GM12874 (cell line): ENCODE results near the gene CTDSP2.

Source experiments
- TF ChIP-seq, protein P1 (sequence below): IDR thresholded peaks from 2 replicates; pipeline ENCODE4 v1.5.1; 2011; ENCODE audit warnings: low read depth, mild to moderate bottlenecking, control low read depth, low read length, moderate library complexity; ENCODE audit not compliant: insufficient read depth

The CTDSP2 gene

DNA sequence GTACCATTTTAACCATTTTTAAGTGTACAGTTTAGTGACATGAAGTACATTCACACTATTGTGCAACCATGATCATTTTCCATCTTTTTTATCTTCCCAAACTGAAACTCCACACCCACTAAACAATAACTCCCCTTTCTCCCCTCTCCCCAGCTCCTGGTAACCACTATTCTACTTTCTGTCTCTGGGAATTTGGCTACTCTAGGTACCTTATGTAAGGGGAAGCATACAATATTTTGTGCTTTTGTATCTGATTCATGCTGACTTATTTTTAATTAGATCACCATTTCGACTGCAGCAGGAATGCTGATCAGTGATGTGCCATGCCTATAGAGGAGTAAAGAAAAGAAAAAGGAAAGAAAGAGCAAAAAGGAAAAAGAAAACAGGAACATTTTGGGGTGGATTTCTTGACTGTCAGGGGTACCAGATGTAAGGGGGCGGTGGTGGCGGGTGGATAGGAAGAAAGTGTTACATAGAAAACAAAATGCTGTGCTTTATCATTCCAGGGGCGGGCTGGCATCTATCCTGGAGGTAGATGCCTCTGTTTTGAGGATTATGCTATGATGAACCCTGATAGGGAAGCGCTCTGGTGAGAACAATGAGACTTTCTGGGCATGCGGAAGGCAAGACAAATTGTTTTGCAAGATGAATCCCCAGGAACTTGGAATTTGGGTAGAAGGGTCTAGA lies 45.2 kb upstream of the CTDSP2 start:
- TF ChIP-seq, protein P1, sequence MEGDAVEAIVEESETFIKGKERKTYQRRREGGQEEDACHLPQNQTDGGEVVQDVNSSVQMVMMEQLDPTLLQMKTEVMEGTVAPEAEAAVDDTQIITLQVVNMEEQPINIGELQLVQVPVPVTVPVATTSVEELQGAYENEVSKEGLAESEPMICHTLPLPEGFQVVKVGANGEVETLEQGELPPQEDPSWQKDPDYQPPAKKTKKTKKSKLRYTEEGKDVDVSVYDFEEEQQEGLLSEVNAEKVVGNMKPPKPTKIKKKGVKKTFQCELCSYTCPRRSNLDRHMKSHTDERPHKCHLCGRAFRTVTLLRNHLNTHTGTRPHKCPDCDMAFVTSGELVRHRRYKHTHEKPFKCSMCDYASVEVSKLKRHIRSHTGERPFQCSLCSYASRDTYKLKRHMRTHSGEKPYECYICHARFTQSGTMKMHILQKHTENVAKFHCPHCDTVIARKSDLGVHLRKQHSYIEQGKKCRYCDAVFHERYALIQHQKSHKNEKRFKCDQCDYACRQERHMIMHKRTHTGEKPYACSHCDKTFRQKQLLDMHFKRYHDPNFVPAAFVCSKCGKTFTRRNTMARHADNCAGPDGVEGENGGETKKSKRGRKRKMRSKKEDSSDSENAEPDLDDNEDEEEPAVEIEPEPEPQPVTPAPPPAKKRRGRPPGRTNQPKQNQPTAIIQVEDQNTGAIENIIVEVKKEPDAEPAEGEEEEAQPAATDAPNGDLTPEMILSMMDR = no peak

DNA sequence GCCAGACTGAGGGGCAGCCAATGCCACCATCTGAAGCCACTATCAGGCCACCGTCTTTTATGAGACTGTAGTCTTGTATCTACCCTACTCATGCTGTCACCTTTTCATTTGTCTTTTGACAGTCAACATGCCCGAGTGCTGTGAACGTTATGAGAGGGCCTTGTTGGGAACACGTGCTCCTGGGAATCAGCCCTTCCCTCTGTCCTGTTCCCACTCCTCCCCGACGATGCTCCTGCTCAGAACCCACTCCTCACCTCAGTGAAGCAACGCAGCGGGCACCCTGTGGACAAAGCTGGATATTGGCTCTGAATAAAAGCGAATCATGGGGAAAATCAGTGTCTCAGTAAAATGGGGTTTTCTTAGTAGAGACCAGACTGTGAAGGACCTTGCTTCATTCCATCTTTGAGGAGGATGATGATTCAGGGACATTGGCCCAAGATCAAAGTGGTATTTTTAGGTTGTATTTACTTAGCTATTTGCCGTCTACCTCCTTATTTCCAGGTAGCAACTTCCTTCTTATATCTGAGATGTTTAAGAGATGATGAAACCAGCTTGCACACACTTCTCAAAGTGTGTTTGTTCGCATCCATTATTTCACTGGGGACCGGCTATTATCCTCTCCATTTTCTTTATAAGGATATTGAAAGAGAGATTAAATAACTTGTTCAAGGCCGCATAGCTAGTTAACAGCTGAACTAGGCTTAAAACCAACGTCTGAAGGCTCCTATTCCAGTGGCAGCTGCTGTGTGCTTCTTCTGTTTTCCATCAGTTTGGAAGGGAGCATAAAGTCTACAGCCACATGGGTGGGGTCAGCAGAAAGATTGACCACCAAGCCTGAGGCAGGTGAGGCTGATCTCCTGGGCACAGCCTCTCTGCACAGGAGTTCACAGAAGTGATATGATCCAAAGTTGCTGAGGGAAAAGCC lies 43.9 kb upstream of the CTDSP2 start:
- TF ChIP-seq, protein P1 = no peak

DNA sequence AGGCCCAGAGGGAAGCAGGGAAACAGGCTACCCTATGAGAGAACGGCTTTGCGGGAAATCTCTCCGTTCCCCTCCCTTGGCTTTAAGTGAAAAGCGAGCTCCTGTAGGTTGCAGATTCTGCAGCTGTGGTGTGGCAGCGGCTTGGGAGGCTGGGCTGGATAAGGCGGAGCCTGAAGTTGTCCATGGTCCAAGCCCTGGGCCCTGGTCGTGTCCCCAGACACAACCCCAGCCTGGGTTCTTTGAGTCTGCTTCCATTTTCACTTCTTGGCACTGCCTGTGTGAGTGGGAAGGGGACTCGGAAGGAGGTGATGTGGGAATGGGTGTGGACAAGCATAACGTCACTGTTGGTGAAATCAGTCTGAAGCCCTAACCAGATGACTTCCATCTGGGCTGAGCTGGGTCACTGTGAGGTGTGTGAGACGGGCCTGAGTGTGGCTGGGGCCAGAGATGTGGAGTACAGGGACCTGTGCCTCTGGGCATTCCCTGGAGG lies 43.0 kb upstream of the CTDSP2 start:
- TF ChIP-seq, protein P1 = no peak

DNA sequence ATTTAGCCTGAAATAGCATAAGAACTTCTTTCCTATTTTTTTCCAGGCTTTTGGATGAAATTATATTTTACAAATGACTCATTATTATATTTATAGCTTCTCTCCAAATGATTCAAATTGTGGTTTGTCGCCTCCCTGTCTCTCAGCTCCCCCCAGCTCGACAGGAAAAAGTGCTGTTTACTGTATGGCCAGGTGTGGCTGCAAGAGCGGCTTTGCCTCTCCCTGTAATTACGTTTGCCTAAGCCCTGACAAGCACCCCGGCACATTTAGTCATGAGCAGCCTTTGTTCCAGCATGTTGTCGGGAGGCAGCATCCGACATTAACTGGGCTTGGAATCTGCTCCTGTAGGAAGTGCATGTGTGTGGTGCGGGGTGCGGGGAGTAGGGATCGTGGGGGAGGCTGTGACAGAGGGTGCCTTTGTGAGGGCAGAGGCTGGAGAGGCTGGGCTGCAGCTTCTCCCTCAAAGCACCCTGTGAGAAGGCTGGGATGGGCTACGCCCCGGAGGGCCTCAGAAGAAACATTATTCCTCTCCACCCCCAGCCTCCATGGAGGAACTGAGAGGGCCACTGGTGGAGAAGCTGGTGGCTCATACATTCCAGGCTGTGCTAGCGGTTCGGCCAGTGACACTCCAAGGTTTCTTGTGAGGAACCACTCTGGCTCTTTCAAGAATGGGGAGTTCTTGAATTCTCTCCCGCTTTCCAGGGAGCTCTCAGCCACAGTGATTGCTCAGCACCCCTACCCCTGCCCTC lies 42.1 kb upstream of the CTDSP2 start:
- TF ChIP-seq, protein P1 = no peak

DNA sequence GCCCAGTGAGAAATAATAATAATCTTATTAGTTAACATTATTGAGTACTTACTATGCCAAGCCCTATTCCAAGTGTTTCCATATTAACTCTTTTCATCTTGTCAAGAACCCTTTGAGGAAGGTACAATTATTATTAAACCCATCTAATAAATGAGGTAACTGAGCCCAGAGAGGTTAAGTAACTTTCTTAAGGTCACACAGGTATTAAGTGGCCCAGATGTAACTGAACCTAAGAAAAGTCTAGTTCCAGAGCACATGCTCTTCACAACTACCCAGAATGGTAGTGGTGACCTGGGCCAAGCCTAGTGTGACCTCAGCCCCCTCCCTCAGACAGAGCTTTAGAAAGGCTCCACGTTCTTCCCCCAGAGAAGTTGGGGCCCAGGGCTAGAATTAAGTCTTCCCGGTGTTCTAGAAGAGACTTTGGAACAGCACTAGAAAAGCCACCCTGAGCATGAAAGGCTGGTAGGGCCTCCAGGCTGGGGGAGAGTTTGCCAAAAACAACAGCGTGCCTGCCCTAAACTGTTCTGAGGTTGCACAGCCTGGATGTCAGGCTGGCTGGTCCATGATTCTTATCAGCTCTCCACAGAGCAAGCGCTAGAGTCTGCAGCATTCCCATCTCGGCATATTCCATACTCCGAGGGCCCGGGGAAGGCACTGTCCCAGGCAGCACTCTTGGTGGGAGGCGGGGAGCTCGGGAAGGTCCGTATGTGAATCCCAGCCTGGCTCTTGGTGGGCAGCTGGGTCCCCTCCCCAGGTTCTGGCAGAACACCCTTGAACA lies 41.3 kb upstream of the CTDSP2 start:
- TF ChIP-seq, protein P1 = no peak

DNA sequence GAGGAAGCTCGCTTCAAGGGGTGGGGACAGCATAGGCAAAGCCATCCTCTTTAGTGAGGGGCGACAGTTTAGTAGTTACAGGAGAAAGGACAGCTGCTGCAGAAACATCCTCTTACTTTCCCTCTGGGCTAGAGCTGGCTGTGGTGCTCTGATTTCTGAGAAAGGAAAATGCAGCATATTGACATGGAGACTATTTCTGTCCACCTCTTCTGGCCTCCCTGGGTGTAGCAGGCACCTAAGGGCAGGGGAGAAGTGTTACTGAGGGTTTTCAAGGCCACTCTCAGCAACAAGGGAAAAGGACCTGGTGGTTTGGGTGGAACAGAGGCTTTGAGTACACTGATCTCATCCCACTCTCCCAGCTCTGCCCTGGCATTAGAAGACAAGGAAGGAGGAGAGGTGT lies 40.0 kb upstream of the CTDSP2 start:
- TF ChIP-seq, protein P1 = no peak
